GM10847 (cell line): Measurements from ENCODE around the gene SOSTDC1.

Source experiments
- POLR2A ChIP-seq: IDR thresholded peaks from 2 replicates; pipeline ENCODE4 v1.6.1; 2011; ENCODE audit not compliant: insufficient read length; ENCODE audit errors: extremely low read depth

The SOSTDC1 gene

GRCh38 chr7:16465469-16466361 is at the start of gene SOSTDC1:
TSS of gene SOSTDC1 (minus strand) at chr7:16465738. CDS start at chr7:16465668, 70 bp downstream.
- no peak for TF ChIP-seq POLR2A

GRCh38 chr7:16514729-16515128 is 49.2 kb upstream of the SOSTDC1 start:
- no peak for TF ChIP-seq POLR2A

GRCh38 chr7:16514271-16514670 is 48.7 kb upstream of the SOSTDC1 start:
- TF ChIP-seq POLR2A = no peak

GRCh38 chr7:16512097-16512496 is 46.6 kb upstream of the SOSTDC1 start:
- TF ChIP-seq POLR2A = no peak

GRCh38 chr7:16511314-16511713 is 45.8 kb upstream of the SOSTDC1 start:
- no peak for TF ChIP-seq POLR2A

- no peak for TF ChIP-seq POLR2A
Measured at GRCh38 chr7:16509829-16510228, 44.3 kb upstream of the SOSTDC1 start.

GRCh38 chr7:16504019-16504418 is 38.5 kb upstream of the SOSTDC1 start:
- TF ChIP-seq POLR2A = no peak

- no peak for TF ChIP-seq POLR2A
Measured at GRCh38 chr7:16502303-16502702, 36.8 kb upstream of the SOSTDC1 start.

GRCh38 chr7:16498122-16498521 is 32.6 kb upstream of the SOSTDC1 start:
- TF ChIP-seq POLR2A = no peak

- TF ChIP-seq POLR2A = no peak
Measured at GRCh38 chr7:16494955-16495719, 29.6 kb upstream of the SOSTDC1 start.

- TF ChIP-seq POLR2A = no peak
Measured at GRCh38 chr7:16494551-16494950, 29.0 kb upstream of the SOSTDC1 start.

GRCh38 chr7:16493266-16493665 is 27.7 kb upstream of the SOSTDC1 start:
- no peak for TF ChIP-seq POLR2A

- no peak for TF ChIP-seq POLR2A
Measured at GRCh38 chr7:16492513-16493062, 27.1 kb upstream of the SOSTDC1 start.

- no peak for TF ChIP-seq POLR2A
Measured at GRCh38 chr7:16491148-16491547, 25.6 kb upstream of the SOSTDC1 start.

GRCh38 chr7:16484453-16485158 is 19.1 kb upstream of the SOSTDC1 start:
- no peak for TF ChIP-seq POLR2A
